Left ventricle myocardium inferior (tissue), 1 donor: ENCODE data around the gene ZNF837. TPM values are rescaled to one million over a fixed set of nuclear protein-coding genes. Genes with fewer than 3 reads are reported as not detected.

Source experiments
- DNase-seq: peaks from one replicate; pipeline ENCODE4 v3.0.0-alpha.2; 2020
- H3K27ac ChIP-seq: fragments of 200-600 bp; replicated peaks from 2 replicates; pipeline ENCODE4 v1.8.0; 2021
- H3K27me3 ChIP-seq: fragments of 200-600 bp; 2 replicates; pipeline ENCODE4 v1.8.0; 2021; ENCODE audit warnings: low read depth
- H3K36me3 ChIP-seq: fragments of 200-600 bp; 2 replicates; pipeline ENCODE4 v1.8.0; 2021
- H3K4me1 ChIP-seq: fragments of 200-600 bp; 2 replicates; pipeline ENCODE4 v1.8.0; 2021
- H3K4me3 ChIP-seq: fragments of 200-600 bp; 2 replicates; pipeline ENCODE4 v1.8.0; 2021; ENCODE audit warnings: mild to moderate bottlenecking, moderate library complexity
- H3K9me3 ChIP-seq: fragments of 200-600 bp; replicated peaks from 2 replicates; pipeline ENCODE4 v1.8.0; 2021
- intact Hi-C: fragments of 100-400 bp; cut with micrococcal nuclease; formaldehyde crosslinking; loops from one replicate; pipeline ENCODE4 v1.11.0; 2022
- total RNA-seq: library from RNA; stranded (reverse); fragmentation: NEBNext Ultra II Directional; extraction: Animal tissue kit (Norgen Biotek cat#: 25700); gene quantifications from one replicate; pipeline ENCODE4 v1.2.1, GENCODE V29; 2021
- TF ChIP-seq, protein P1 (sequence below): fragments of 200-600 bp; IDR thresholded peaks from 2 replicates; pipeline ENCODE4 v1.8.0; 2021; ENCODE audit warnings: antibody characterized with exemption, mild to moderate bottlenecking, borderline replicate concordance
- donor health status: DM: no; HTN: yes; CAD: no; lungs with severe emphysema.

The ZNF837 gene
- total RNA-seq, 1 donor from 2014 or later, result 0.19 TPM

- no peak for DNase-seq
- intact Hi-C loops, result no loop called here
- Histone ChIP-seq H3K27me3 (peaks cover 32% of the 10 kb centered on the region), H3K4me1 (peaks cover 13% of the 10 kb centered on the region), H3K36me3 (no peaks in the 10 kb centered on the region), H3K4me3 (no peak overlapping the region), H3K9me3 (no peaks in the 10 kb centered on the region), H3K27ac (no peak overlapping the region)
- TF ChIP-seq, protein P1, sequence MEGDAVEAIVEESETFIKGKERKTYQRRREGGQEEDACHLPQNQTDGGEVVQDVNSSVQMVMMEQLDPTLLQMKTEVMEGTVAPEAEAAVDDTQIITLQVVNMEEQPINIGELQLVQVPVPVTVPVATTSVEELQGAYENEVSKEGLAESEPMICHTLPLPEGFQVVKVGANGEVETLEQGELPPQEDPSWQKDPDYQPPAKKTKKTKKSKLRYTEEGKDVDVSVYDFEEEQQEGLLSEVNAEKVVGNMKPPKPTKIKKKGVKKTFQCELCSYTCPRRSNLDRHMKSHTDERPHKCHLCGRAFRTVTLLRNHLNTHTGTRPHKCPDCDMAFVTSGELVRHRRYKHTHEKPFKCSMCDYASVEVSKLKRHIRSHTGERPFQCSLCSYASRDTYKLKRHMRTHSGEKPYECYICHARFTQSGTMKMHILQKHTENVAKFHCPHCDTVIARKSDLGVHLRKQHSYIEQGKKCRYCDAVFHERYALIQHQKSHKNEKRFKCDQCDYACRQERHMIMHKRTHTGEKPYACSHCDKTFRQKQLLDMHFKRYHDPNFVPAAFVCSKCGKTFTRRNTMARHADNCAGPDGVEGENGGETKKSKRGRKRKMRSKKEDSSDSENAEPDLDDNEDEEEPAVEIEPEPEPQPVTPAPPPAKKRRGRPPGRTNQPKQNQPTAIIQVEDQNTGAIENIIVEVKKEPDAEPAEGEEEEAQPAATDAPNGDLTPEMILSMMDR, result no peak
Observed at GRCh38 chr19:58368561-58369360, 12.1 kb downstream of the ZNF837 start.

- Histone ChIP-seq H3K4me1 (peaks cover 6% of the 10 kb centered on the region), H3K9me3 (no peaks in the 10 kb centered on the region), H3K4me3 (peak overlapping the region; percentile 21), H3K36me3 (no peaks in the 10 kb centered on the region), H3K27me3 (peaks cover 32% of the 10 kb centered on the region), H3K27ac (no peak overlapping the region)
- no peak for DNase-seq
- intact Hi-C loops, result no loop called here
- TF ChIP-seq, protein P1, result no peak
Observed at GRCh38 chr19:58367698-58368454, 13.0 kb downstream of the ZNF837 start.

DNA sequence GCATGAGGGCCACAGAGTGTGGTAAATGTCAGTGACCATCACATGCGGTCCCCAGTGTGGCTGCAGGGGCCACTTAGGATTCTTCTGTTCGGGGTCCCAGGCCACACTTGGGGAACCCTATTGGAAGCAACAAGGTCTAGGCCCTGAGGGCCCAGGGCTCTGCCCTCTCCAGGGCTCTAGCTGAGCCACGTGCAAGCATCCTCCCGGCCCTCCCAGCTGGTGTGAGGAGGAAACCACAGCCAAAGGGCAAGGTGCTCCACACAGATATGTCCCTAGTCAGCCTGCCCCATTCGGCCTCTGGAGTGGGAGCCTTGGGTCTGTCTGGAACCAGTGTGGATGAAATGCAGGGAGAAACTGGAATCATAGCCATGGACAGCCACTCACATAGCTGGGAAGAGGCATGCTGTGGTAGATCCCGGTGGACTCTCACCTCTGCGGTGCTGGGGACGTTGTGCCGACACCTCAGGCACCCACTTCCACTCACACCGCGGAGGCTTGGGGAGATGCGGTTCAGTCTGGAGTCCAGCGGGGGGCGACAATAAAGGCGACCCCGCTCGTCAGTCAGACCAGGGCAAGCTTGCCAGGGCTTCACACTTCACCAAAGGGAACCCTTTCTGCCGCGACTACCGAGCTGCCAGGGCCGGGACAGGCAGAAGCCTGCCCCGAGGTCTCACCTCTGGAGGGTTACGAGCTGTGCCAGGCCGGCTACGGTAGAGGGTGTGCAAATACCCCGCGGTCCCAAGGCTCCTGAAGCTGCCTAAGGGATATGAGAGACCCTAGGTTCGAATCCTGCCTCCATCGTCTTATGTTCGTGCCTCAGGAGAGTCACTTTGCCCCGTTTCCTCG lies 14.0 kb downstream of the ZNF837 start:
- intact Hi-C loops, result no loop called here
- TF ChIP-seq, protein P1, result no peak
- DNase-seq, result no peak
- no peak overlapping the region for H3K27ac ChIP-seq
- peaks cover 5% of the 10 kb centered on the region for H3K4me1 ChIP-seq
- no peaks in the 10 kb centered on the region for H3K9me3 ChIP-seq
- no peaks in the 10 kb centered on the region for H3K36me3 ChIP-seq
- H3K4me3 ChIP-seq, result no peak overlapping the region
- peaks cover 32% of the 10 kb centered on the region for H3K27me3 ChIP-seq

DNA sequence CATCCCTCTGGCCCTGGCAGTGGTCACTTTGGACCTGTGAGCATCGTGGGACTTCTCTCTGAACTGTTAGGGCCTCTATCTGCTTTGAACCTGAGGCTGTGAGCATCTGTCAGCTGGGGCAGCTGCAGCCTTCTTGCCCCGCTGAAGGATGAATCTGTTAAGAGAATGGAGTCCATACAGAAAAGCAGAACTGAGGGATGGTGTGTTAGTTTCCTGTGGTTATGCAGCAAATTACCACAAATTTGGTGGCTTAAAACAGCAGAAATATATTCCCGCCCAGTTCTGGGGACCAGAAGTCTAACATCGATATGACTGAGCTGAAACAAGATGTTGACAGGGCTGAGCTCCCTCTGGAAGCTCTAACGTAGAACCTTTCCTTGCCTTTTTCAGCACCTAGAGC lies 16.7 kb downstream of the ZNF837 start:
- intact Hi-C loops, result no loop called here
- H3K9me3 ChIP-seq, result no peaks in the 10 kb centered on the region
- H3K4me3 ChIP-seq, result no peak overlapping the region
- peaks cover 10% of the 10 kb centered on the region for H3K4me1 ChIP-seq
- peaks cover 32% of the 10 kb centered on the region for H3K27me3 ChIP-seq
- no peaks in the 10 kb centered on the region for H3K36me3 ChIP-seq
- no peak for DNase-seq
- H3K27ac ChIP-seq, result no peak overlapping the region
- TF ChIP-seq, protein P1, result no peak
